ENCODE measurements around the gene MN1. TPM values are rescaled to one million over a fixed set of nuclear protein-coding genes. Genes with fewer than 3 reads are reported as not detected.

Gene MN1
- total RNA-seq, 2 experiments from 2014 or later: 0.28 to 0.30 TPM

- H3K36me3 Mint-ChIP-seq: no peaks in the 10 kb centered on the region
- DNase-seq (no peak), ATAC-seq (ENCODE audit: low read depth) (no peak)
- H3K4me1 Mint-ChIP-seq: no peaks in the 10 kb centered on the region
- no peaks in the 10 kb centered on the region for H3K9me3 Mint-ChIP-seq
- H3K27ac Mint-ChIP-seq: no peak overlapping the region
- peaks cover 5% of the 10 kb centered on the region for H3K27me3 Mint-ChIP-seq
- POLR2A ChIA-PET: no interaction called here
- no peak overlapping the region for H3K4me3 Mint-ChIP-seq
Measured at GRCh38 chr22:27765706-27766291, 35.8 kb downstream of the MN1 start.

- no peaks in the 10 kb centered on the region for H3K4me1 Mint-ChIP-seq
- H3K36me3 Mint-ChIP-seq: no peaks in the 10 kb centered on the region
- no peak overlapping the region for H3K27ac Mint-ChIP-seq
- no peak for ATAC-seq (ENCODE audit: low read depth)
- no peak overlapping the region for H3K4me3 Mint-ChIP-seq
- POLR2A ChIA-PET: no interaction called here
- H3K27me3 Mint-ChIP-seq: peaks cover 5% of the 10 kb centered on the region
- H3K9me3 Mint-ChIP-seq: no peaks in the 10 kb centered on the region
- DNase-seq: no peak
Measured at GRCh38 chr22:27764722-27765236, 36.8 kb downstream of the MN1 start.

GRCh38 chr22:27761665-27762064 is 39.9 kb downstream of the MN1 start:
- Mint-ChIP-seq H3K27ac (no peak overlapping the region), H3K4me1 (no peaks in the 10 kb centered on the region), H3K4me3 (no peak overlapping the region), H3K9me3 (no peaks in the 10 kb centered on the region), H3K27me3 (no peaks in the 10 kb centered on the region), H3K36me3 (no peaks in the 10 kb centered on the region)
- ATAC-seq (ENCODE audit: low read depth): no peak
- no peak for DNase-seq
- POLR2A ChIA-PET: no interaction called here

- Mint-ChIP-seq H3K4me1 (no peaks in the 10 kb centered on the region), H3K27me3 (no peaks in the 10 kb centered on the region), H3K9me3 (no peaks in the 10 kb centered on the region), H3K27ac (no peak overlapping the region), H3K4me3 (no peak overlapping the region), H3K36me3 (no peaks in the 10 kb centered on the region)
- no peak for ATAC-seq (ENCODE audit: low read depth)
- no peak for DNase-seq
- POLR2A ChIA-PET: no interaction called here
Measured at GRCh38 chr22:27761000-27761399, 40.6 kb downstream of the MN1 start.

GRCh38 chr22:27760474-27760873 is 41.1 kb downstream of the MN1 start:
- POLR2A ChIA-PET: no interaction called here
- Mint-ChIP-seq H3K27me3 (no peaks in the 10 kb centered on the region), H3K9me3 (no peaks in the 10 kb centered on the region), H3K36me3 (no peaks in the 10 kb centered on the region), H3K27ac (no peak overlapping the region), H3K4me1 (no peaks in the 10 kb centered on the region), H3K4me3 (no peak overlapping the region)
- ATAC-seq (ENCODE audit: low read depth) (no peak), DNase-seq (no peak)

GRCh38 chr22:27757928-27758525 is 43.5 kb downstream of the MN1 start:
- Mint-ChIP-seq H3K9me3 (no peaks in the 10 kb centered on the region), H3K4me1 (no peaks in the 10 kb centered on the region), H3K27me3 (no peaks in the 10 kb centered on the region), H3K27ac (no peak overlapping the region), H3K4me3 (no peak overlapping the region), H3K36me3 (no peaks in the 10 kb centered on the region)
- ATAC-seq (ENCODE audit: low read depth) (no peak), DNase-seq (no peak)
- POLR2A ChIA-PET: no interaction called here

- Mint-ChIP-seq H3K4me1 (no peaks in the 10 kb centered on the region), H3K27me3 (no peaks in the 10 kb centered on the region), H3K27ac (no peak overlapping the region), H3K36me3 (no peaks in the 10 kb centered on the region), H3K9me3 (no peaks in the 10 kb centered on the region), H3K4me3 (no peak overlapping the region)
- no peak for DNase-seq
- ATAC-seq (ENCODE audit: low read depth): no peak
- POLR2A ChIA-PET: no interaction called here
Measured at GRCh38 chr22:27756212-27756660, 45.3 kb downstream of the MN1 start.

- ATAC-seq (ENCODE audit: low read depth) (no peak), DNase-seq (no peak)
- no peaks in the 10 kb centered on the region for H3K4me1 Mint-ChIP-seq
- no peaks in the 10 kb centered on the region for H3K36me3 Mint-ChIP-seq
- H3K4me3 Mint-ChIP-seq: no peak overlapping the region
- no peaks in the 10 kb centered on the region for H3K27me3 Mint-ChIP-seq
- no peak overlapping the region for H3K27ac Mint-ChIP-seq
- no peaks in the 10 kb centered on the region for H3K9me3 Mint-ChIP-seq
- POLR2A ChIA-PET: no interaction called here
Measured at GRCh38 chr22:27755521-27756211, 45.9 kb downstream of the MN1 start.

GRCh38 chr22:27754888-27755480 is 46.6 kb downstream of the MN1 start:
- Mint-ChIP-seq H3K4me1 (no peaks in the 10 kb centered on the region), H3K4me3 (no peak overlapping the region), H3K27ac (no peak overlapping the region), H3K36me3 (no peaks in the 10 kb centered on the region), H3K9me3 (no peaks in the 10 kb centered on the region), H3K27me3 (peaks cover 2% of the 10 kb centered on the region)
- DNase-seq (no peak), ATAC-seq (ENCODE audit: low read depth) (no peak)
- POLR2A ChIA-PET: no interaction called here

GRCh38 chr22:27754247-27754887 is 47.2 kb downstream of the MN1 start:
- DNase-seq (no peak), ATAC-seq (ENCODE audit: low read depth) (no peak)
- Mint-ChIP-seq H3K36me3 (no peaks in the 10 kb centered on the region), H3K9me3 (no peaks in the 10 kb centered on the region), H3K27me3 (peaks cover 4% of the 10 kb centered on the region), H3K4me3 (no peak overlapping the region), H3K27ac (no peak overlapping the region), H3K4me1 (no peaks in the 10 kb centered on the region)
- POLR2A ChIA-PET: no interaction called here

- POLR2A ChIA-PET: no interaction called here
- H3K27me3 Mint-ChIP-seq: peaks cover 7% of the 10 kb centered on the region
- no peaks in the 10 kb centered on the region for H3K36me3 Mint-ChIP-seq
- no peak overlapping the region for H3K4me3 Mint-ChIP-seq
- no peak for DNase-seq
- no peaks in the 10 kb centered on the region for H3K4me1 Mint-ChIP-seq
- H3K9me3 Mint-ChIP-seq: no peaks in the 10 kb centered on the region
- no peak for ATAC-seq (ENCODE audit: low read depth)
- H3K27ac Mint-ChIP-seq: no peak overlapping the region
Measured at GRCh38 chr22:27752771-27753170, 48.8 kb downstream of the MN1 start.

GRCh38 chr22:27752141-27752540 is 49.4 kb downstream of the MN1 start:
- Mint-ChIP-seq H3K4me1 (no peaks in the 10 kb centered on the region), H3K9me3 (no peaks in the 10 kb centered on the region), H3K4me3 (no peak overlapping the region), H3K36me3 (no peaks in the 10 kb centered on the region), H3K27ac (no peak overlapping the region), H3K27me3 (peaks cover 7% of the 10 kb centered on the region)
- POLR2A ChIA-PET: no interaction called here
- ATAC-seq (ENCODE audit: low read depth) (no peak), DNase-seq (no peak)

- Mint-ChIP-seq H3K4me1 (no peaks in the 10 kb centered on the region), H3K27me3 (peaks cover 7% of the 10 kb centered on the region), H3K27ac (no peak overlapping the region), H3K4me3 (no peak overlapping the region), H3K36me3 (no peaks in the 10 kb centered on the region), H3K9me3 (no peaks in the 10 kb centered on the region)
- ATAC-seq (ENCODE audit: low read depth) (no peak), DNase-seq (no peak)
- POLR2A ChIA-PET: no interaction called here
Measured at GRCh38 chr22:27751277-27752070, 50.1 kb downstream of the MN1 start.
